HepG2 (cell line): ENCODE results near the gene JADE2. TPM values are rescaled to one million over a fixed set of nuclear protein-coding genes. Genes with fewer than 3 reads are reported as not detected.

Experiments
- ARNT2 ChIP-seq: sonication (generic); formaldehyde crosslinking; IDR thresholded peaks from 2 replicates; pipeline ENCODE4 v1.8.0; 2022; ENCODE audit warnings: mild to moderate bottlenecking, low read depth, missing genetic modification reagents, moderate library complexity
- CSRNP1 ChIP-seq: sonication (generic); formaldehyde crosslinking; IDR thresholded peaks from 2 replicates; pipeline ENCODE4 v1.8.1; 2023; ENCODE audit warnings: mild to moderate bottlenecking, missing genetic modification reagents
- ESRRA ChIP-seq: sonication (generic); formaldehyde crosslinking; IDR thresholded peaks from 2 replicates; pipeline ENCODE4 v1.5.1; 2020; ENCODE audit warnings: mild to moderate bottlenecking, low read depth, missing genetic modification reagents
- HES4 ChIP-seq: sonication (generic); formaldehyde crosslinking; IDR thresholded peaks from 2 replicates; pipeline ENCODE4 v1.9.0; 2021; ENCODE audit warnings: mild to moderate bottlenecking, missing genetic modification reagents, borderline replicate concordance
- KAT7 ChIP-seq: IDR thresholded peaks from 2 replicates; pipeline ENCODE4 v1.6.1; 2018; ENCODE audit warnings: borderline replicate concordance, missing compliant biosample characterization
- NFYC ChIP-seq: IDR thresholded peaks from 2 replicates; pipeline ENCODE4 v1.6.1; 2016; ENCODE audit warnings: missing genetic modification reagents, missing compliant biosample characterization
- NR2F1 ChIP-seq, 2 experiments: fragments of 450-650 bp in 1 of 2; formaldehyde crosslinking in 1 of 2; IDR thresholded peaks; 2 replicates each; pipeline versions ENCODE4 v1.5.0 to v1.6.1; 2016 to 2020; ENCODE audit warnings: mild to moderate bottlenecking in 1 of 2, missing compliant biosample characterization in 1 of 2, missing genetic modification reagents in 1 of 2, moderate library complexity in 1 of 2
- PBX2 ChIP-seq: IDR thresholded peaks from 2 replicates; pipeline ENCODE4 v1.6.1; 2016; ENCODE audit warnings: control low read depth
- PBX3 ChIP-seq: sonication (generic); formaldehyde crosslinking; IDR thresholded peaks from 2 replicates; pipeline ENCODE4 v1.8.1; 2023; ENCODE audit warnings: missing genetic modification reagents, inconsistent platforms, borderline replicate concordance
- SOX5 ChIP-seq: IDR thresholded peaks from 2 replicates; pipeline ENCODE4 v1.6.1; 2016; ENCODE audit warnings: borderline replicate concordance
- SRSF9 ChIP-seq: fragments of 200-400 bp; formaldehyde crosslinking; IDR thresholded peaks from 2 replicates; pipeline ENCODE4 v1.6.1; 2018; ENCODE audit warnings: borderline replicate concordance, mild to moderate bottlenecking, low read depth, low read length; ENCODE audit not compliant: insufficient read depth, poor library complexity, severe bottlenecking
- TAF15 ChIP-seq: fragments of 200-400 bp; formaldehyde crosslinking; IDR thresholded peaks from one replicate; pipeline ENCODE4 v1.6.1; 2018; ENCODE audit warnings: mild to moderate bottlenecking, low read depth, low read length; ENCODE audit not compliant: poor library complexity, severe bottlenecking
- ZBTB39 ChIP-seq: sonication (generic); formaldehyde crosslinking; IDR thresholded peaks from 2 replicates; pipeline ENCODE4 v1.5.0; 2020; ENCODE audit warnings: missing genetic modification reagents
- ZFP36 ChIP-seq: fragments of 150-350 bp; IDR thresholded peaks from 2 replicates; pipeline ENCODE4 v1.6.1; 2018; ENCODE audit warnings: borderline replicate concordance, low read length, low read depth; ENCODE audit not compliant: partially characterized antibody
- ZNF597 ChIP-seq: sonication (generic); formaldehyde crosslinking; IDR thresholded peaks from 2 replicates; pipeline ENCODE4 v1.5.0; 2020; ENCODE audit warnings: missing genetic modification reagents
- ZNF7 ChIP-seq: IDR thresholded peaks from 2 replicates; pipeline ENCODE4 v1.6.1; 2016; ENCODE audit warnings: missing biosample characterization, missing genetic modification reagents
- ZNF724P ChIP-seq: sonication (generic); formaldehyde crosslinking; IDR thresholded peaks from 2 replicates; pipeline ENCODE4 v1.8.0; 2022; ENCODE audit warnings: missing genetic modification reagents, borderline replicate concordance
- polyA plus RNA-seq, 8 experiments: library from polyadenylated mRNA; depleted of rRNA in 3 of 8; stranded (reverse) in 7 of 8; unstranded in 1 of 8; fragments of >200 nt; fragmentation: Illumina TruSeq in 4 of 8; extraction: Trizol in 4 of 8; gene quantifications; 2 replicates each; pipeline versions ENCODE4 v1.2.1 to v1.2.3, GENCODE V29; 2011 to 2016; ENCODE audit warnings: low read depth in 4 of 8, missing spikeins in 1 of 8, mixed read lengths in 1 of 8; ENCODE audit not compliant: insufficient read depth in 1 of 8
- total RNA-seq, 5 experiments: library from RNA; depleted of rRNA; stranded (reverse); fragments of >200 nt; fragmentation: Illumina TruSeq; extraction: Trizol; gene quantifications; 2 replicates each; pipeline ENCODE4 v1.2.3, GENCODE V29; 2016; ENCODE audit warnings: low read depth in 1 of 5
- TF ChIP-seq, protein P1 (sequence below): sonication (generic); formaldehyde crosslinking; conservative IDR thresholded peaks from 2 replicates; pipeline ENCODE4 v1.4.0; 2020; ENCODE audit warnings: mild to moderate bottlenecking, missing genetic modification reagents, moderate library complexity

Gene JADE2
- total and polyA plus RNA-seq, 2 of the 13 experiments (the other 11 are each of a cell fraction or from before 2014, with no cell fraction given), result 7.5 to 15.1 TPM

DNA sequence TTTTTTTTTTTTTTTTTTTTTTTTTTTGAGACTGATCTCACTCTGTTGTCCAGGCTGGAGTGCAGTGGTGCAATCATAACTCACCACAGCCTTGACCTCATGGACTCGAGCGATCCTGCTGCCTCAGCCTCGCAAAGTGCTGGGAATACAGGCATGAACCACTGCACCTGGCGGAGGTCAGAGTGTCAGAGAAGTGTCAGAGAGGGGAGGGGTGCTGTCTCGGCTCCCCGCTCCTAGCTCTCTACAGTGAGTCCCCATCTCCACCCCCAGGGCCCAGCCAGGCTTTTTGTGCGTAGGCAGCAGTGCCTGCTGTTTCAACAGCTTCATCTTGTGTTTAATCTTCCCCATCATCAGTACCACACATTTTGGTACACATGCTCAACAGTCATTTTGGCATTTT lies 68.9 kb downstream of the JADE2 start (continued):
- TF ChIP-seq, protein P1, sequence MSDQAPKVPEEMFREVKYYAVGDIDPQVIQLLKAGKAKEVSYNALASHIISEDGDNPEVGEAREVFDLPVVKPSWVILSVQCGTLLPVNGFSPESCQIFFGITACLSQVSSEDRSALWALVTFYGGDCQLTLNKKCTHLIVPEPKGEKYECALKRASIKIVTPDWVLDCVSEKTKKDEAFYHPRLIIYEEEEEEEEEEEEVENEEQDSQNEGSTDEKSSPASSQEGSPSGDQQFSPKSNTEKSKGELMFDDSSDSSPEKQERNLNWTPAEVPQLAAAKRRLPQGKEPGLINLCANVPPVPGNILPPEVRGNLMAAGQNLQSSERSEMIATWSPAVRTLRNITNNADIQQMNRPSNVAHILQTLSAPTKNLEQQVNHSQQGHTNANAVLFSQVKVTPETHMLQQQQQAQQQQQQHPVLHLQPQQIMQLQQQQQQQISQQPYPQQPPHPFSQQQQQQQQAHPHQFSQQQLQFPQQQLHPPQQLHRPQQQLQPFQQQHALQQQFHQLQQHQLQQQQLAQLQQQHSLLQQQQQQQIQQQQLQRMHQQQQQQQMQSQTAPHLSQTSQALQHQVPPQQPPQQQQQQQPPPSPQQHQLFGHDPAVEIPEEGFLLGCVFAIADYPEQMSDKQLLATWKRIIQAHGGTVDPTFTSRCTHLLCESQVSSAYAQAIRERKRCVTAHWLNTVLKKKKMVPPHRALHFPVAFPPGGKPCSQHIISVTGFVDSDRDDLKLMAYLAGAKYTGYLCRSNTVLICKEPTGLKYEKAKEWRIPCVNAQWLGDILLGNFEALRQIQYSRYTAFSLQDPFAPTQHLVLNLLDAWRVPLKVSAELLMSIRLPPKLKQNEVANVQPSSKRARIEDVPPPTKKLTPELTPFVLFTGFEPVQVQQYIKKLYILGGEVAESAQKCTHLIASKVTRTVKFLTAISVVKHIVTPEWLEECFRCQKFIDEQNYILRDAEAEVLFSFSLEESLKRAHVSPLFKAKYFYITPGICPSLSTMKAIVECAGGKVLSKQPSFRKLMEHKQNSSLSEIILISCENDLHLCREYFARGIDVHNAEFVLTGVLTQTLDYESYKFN (CRISPR knock-in tag), result 0 out of 2 replicates have a peak, but pooled peaks have one; percentile 53
- TF ChIP-seq ZFP36, result no peak
- TF ChIP-seq NFYC (CRISPR knock-in tag), result no peak
- TF ChIP-seq KAT7 (CRISPR knock-in tag), result 0 out of 2 replicates have a peak, but pooled peaks have one; percentile 50
- TF ChIP-seq ZNF597 (CRISPR knock-in tag), result no peak
- no peak for TF ChIP-seq SRSF9
- no peak for TF ChIP-seq ZNF724P (CRISPR knock-in tag)
- no peak for TF ChIP-seq PBX3
- TF ChIP-seq HES4, result no peak
- TF ChIP-seq ARNT2 (CRISPR knock-in tag), result no peak
- peak; percentile 31; the same call in 1 of the 2 replicates for TF ChIP-seq ESRRA (CRISPR knock-in tag)
- no peak for TF ChIP-seq CSRNP1
- TF ChIP-seq SOX5, result no peak
- no peak for TF ChIP-seq PBX2 (CRISPR knock-in tag)
- TF ChIP-seq ZBTB39, result no peak
- TF ChIP-seq TAF15, result no peak
- peak; percentile 65 to 90 for TF ChIP-seq NR2F1 (CRISPR knock-in tag; IDR thresholded peaks at IDR 0.05)
- no peak for TF ChIP-seq ZNF7 (CRISPR knock-in tag)
